HCT116 (cell line): ENCODE results near the gene CLEC3B. TPM values are rescaled to one million over a fixed set of nuclear protein-coding genes. Genes with fewer than 3 reads are reported as not detected.

Experiments
- ATAC-seq: fragments of 200-7000 bp; cut with Tn5 transposase; 2 replicates; pipeline ENCODE4 v1.9.1; 2020; ENCODE audit warnings: mild to moderate bottlenecking, moderate library complexity
- BruUV-seq: library from RNA; stranded (reverse); fragments of 400-500 nt; replicated peaks from 2 replicates; lab custom pipeline; 2021; lab: Mats Ljungman, UMichigan
- CTCF ChIA-PET: fragments of 300-600 bp; sonication (Branson Sonifier 250); formaldehyde crosslinking; loops from one replicate; lab custom pipeline; 2021; ENCODE audit warnings: antibody characterized with exemption; lab: Charles Lee
- POLR2A ChIA-PET: fragments of 300-600, 350-600 bp; sonication (Branson Sonifier 250); formaldehyde crosslinking; loops from one replicate; lab custom pipeline; 2021; ENCODE audit warnings: antibody characterized with exemption; lab: Charles Lee
- RAD21 ChIA-PET, 2 experiments: fragments of 300-600 bp; sonication (Branson Sonifier 250); formaldehyde crosslinking; loops; one replicate each; lab custom pipeline; 2023; ENCODE audit warnings: low total read pairs in 2 of 2; ENCODE audit not compliant: uncharacterized antibody in 2 of 2, unreplicated experiment in 2 of 2, low non-redundant PET in 1 of 2; lab: Charles Lee
- DNase-seq: peaks from one replicate; pipeline ENCODE4 v3.0.0-alpha.2; 2010; ENCODE audit warnings: low read depth, low spot score
- H2AFZ ChIP-seq: fragments of 200-600 bp; shearing (Covaris generic), sonication (generic); 2 replicates; pipeline ENCODE4 v1.6.1; 2017; ENCODE audit warnings: low read depth, mixed run types, mixed read lengths, antibody characterized with exemption, low read length; ENCODE audit not compliant: poor library complexity, severe bottlenecking
- H3K27ac ChIP-seq: 2 replicates; pipeline ENCODE4 v1.5.1; 2012; ENCODE audit warnings: low read depth, low read length
- H3K27me3 ChIP-seq: fragments of 200-600 bp; sonication (generic); 2 replicates; pipeline ENCODE4 v1.6.1; 2016; ENCODE audit warnings: mixed run types, low read length, mixed read lengths; ENCODE audit not compliant: insufficient read depth
- H3K36me3 ChIP-seq, 2 experiments: fragments of 200-500 bp in 1 of 2; fragments of 200-600 bp in 1 of 2; sonication (Bioruptor generic) in 1 of 2; sonication (generic) in 1 of 2; 2 replicates each; pipeline versions ENCODE4 v1.5.1 to v1.6.1; 2014 to 2016; ENCODE audit warnings: low read length in 2 of 2, inconsistent platforms in 1 of 2, mixed read lengths in 1 of 2, mixed run types in 1 of 2; ENCODE audit not compliant: insufficient read depth in 2 of 2, control insufficient read depth in 1 of 2
- H3K4me1 ChIP-seq, 2 experiments: fragments of 200-600 bp in 1 of 2; sonication (generic) in 1 of 2; 2 replicates each; pipeline versions ENCODE4 v1.5.1 to v1.6.1; 2012 to 2017; ENCODE audit warnings: low read length in 2 of 2, inconsistent platforms in 1 of 2, mild to moderate bottlenecking in 1 of 2, mixed read lengths in 1 of 2, mixed run types in 1 of 2, moderate library complexity in 1 of 2; ENCODE audit not compliant: insufficient read depth in 2 of 2, control insufficient read depth in 1 of 2
- H3K4me2 ChIP-seq: fragments of 200-600 bp; sonication (generic); 2 replicates; pipeline ENCODE4 v1.6.1; 2017; ENCODE audit warnings: mixed run types, low read length, mixed read lengths
- H3K4me3 ChIP-seq, 2 experiments: fragments of 200-600 bp in 1 of 2; sonication (generic) in 1 of 2; replicated peaks in 1 of 2; 2 replicates each; pipeline ENCODE4 v1.5.1; 2011 to 2016; ENCODE audit warnings: low read length in 2 of 2, control low read depth in 1 of 2, low read depth in 1 of 2, mild to moderate bottlenecking in 1 of 2, mixed read lengths in 1 of 2, mixed run types in 1 of 2
- H3K79me2 ChIP-seq: fragments of 200-600 bp; sonication (generic); 2 replicates; pipeline ENCODE4 v1.6.1; 2017; ENCODE audit warnings: mild to moderate bottlenecking, mixed run types, low read length, moderate library complexity, mixed read lengths; ENCODE audit not compliant: insufficient read depth
- H3K9ac ChIP-seq: fragments of 200-600 bp; sonication (generic); 2 replicates; pipeline ENCODE4 v1.6.1; 2016; ENCODE audit warnings: low read length, mixed read lengths
- H3K9me2 ChIP-seq: fragments of 200-600 bp; sonication (generic), shearing (Covaris generic); 2 replicates; pipeline ENCODE4 v1.6.1; 2017; ENCODE audit warnings: mixed run types, mild to moderate bottlenecking, moderate library complexity; ENCODE audit not compliant: insufficient read depth
- H3K9me3 ChIP-seq, 2 experiments: fragments of 200-500 bp in 1 of 2; fragments of 200-600 bp in 1 of 2; sonication (Bioruptor generic) in 1 of 2; sonication (generic) in 1 of 2; 2 replicates each; pipeline ENCODE4 v1.6.1; 2014 to 2017; ENCODE audit warnings: low read length in 2 of 2, mixed read lengths in 2 of 2, inconsistent platforms in 1 of 2, low read depth in 1 of 2, mild to moderate bottlenecking in 1 of 2, mixed run types in 1 of 2, moderate library complexity in 1 of 2; ENCODE audit not compliant: control insufficient read depth in 1 of 2, insufficient read depth in 1 of 2
- H4K20me1 ChIP-seq: fragments of 200-600 bp; sonication (generic), shearing (Covaris generic); 2 replicates; pipeline ENCODE4 v1.6.1; 2017; ENCODE audit warnings: mixed run types, mild to moderate bottlenecking, moderate library complexity; ENCODE audit not compliant: insufficient read depth
- CBX3 ChIP-seq: IDR thresholded peaks from 2 replicates; pipeline ENCODE4 v1.6.1; 2012; ENCODE audit warnings: low read depth
- CEBPB ChIP-seq: IDR thresholded peaks from 2 replicates; pipeline ENCODE4 v1.6.1; 2012; ENCODE audit warnings: low read depth
- CTCF ChIP-seq, 3 experiments: fragments of 200-600 bp in 1 of 3; sonication (generic) in 1 of 3; IDR thresholded peaks in 2 of 3; conservative IDR thresholded peaks in 1 of 3; 2 replicates each; pipeline ENCODE4 v1.5.1; 2012 to 2017; ENCODE audit warnings: low read depth in 2 of 3, low read length in 2 of 3, antibody characterized with exemption in 1 of 3, borderline replicate concordance in 1 of 3, control low read depth in 1 of 3, mild to moderate bottlenecking in 1 of 3, mixed read lengths in 1 of 3, mixed run types in 1 of 3, moderate library complexity in 1 of 3; ENCODE audit not compliant: insufficient read depth in 1 of 3
- EGR1 ChIP-seq: IDR thresholded peaks from 2 replicates; pipeline ENCODE4 v1.6.1; 2012; ENCODE audit warnings: low read depth
- EZH2 ChIP-seq: fragments of 200-600 bp; sonication (generic); IDR thresholded peaks from 2 replicates; pipeline ENCODE4 v1.6.1; 2017; ENCODE audit warnings: antibody characterized with exemption, mixed run types
- EZH2phosphoT487 ChIP-seq: fragments of 200-600 bp; IDR thresholded peaks from 2 replicates; pipeline ENCODE4 v1.6.1; 2018; ENCODE audit warnings: antibody characterized with exemption, borderline replicate concordance
- JUND ChIP-seq: IDR thresholded peaks from 2 replicates; pipeline ENCODE4 v1.6.1; 2012
- RAD21 ChIP-seq: IDR thresholded peaks from 2 replicates; pipeline ENCODE4 v1.6.1; 2012; ENCODE audit warnings: low read depth, mild to moderate bottlenecking
- SIN3A ChIP-seq: IDR thresholded peaks from 2 replicates; pipeline ENCODE4 v1.6.1; 2012; ENCODE audit warnings: low read depth
- SRF ChIP-seq: IDR thresholded peaks from 2 replicates; pipeline ENCODE4 v1.6.1; 2012; ENCODE audit warnings: low read depth
- TCF7L2 ChIP-seq: IDR thresholded peaks from 2 replicates; pipeline ENCODE4 v1.7.0; 2011; ENCODE audit warnings: borderline replicate concordance, inconsistent platforms; ENCODE audit not compliant: insufficient read depth, insufficient read length; ENCODE audit errors: extremely low read depth
- YY1 ChIP-seq: IDR thresholded peaks from 2 replicates; pipeline ENCODE4 v1.6.1; 2011; ENCODE audit warnings: low read length, low read depth, moderate library complexity, mild to moderate bottlenecking; ENCODE audit not compliant: insufficient replicate concordance; ENCODE audit errors: extremely low read depth
- intact Hi-C: fragments of 100-400 bp; cut with micrococcal nuclease; formaldehyde crosslinking; loops from 2 replicates; pipeline ENCODE4 v1.10.0; 2022
- total RNA-seq: library from RNA; stranded (reverse); gene quantifications from one replicate; pipeline ENCODE4 v1.2.1, GENCODE V29; 2021; ENCODE audit not compliant: unreplicated experiment
- TF ChIP-seq, protein P1 (sequence below): IDR thresholded peaks from 2 replicates; pipeline ENCODE4 v1.6.1; 2011; ENCODE audit warnings: mild to moderate bottlenecking, low read length, moderate library complexity; ENCODE audit not compliant: insufficient replicate concordance; ENCODE audit errors: extremely low read depth
- TF ChIP-seq, protein P2 (sequence below): IDR thresholded peaks from 2 replicates; pipeline ENCODE4 v1.6.1; 2012
- TF ChIP-seq, protein P3 (sequence below): IDR thresholded peaks from 2 replicates; pipeline ENCODE4 v1.6.1; 2012; ENCODE audit warnings: low read depth

The CLEC3B gene
- total RNA-seq, 1 experiment from 2014 or later = 0.57 TPM

DNA sequence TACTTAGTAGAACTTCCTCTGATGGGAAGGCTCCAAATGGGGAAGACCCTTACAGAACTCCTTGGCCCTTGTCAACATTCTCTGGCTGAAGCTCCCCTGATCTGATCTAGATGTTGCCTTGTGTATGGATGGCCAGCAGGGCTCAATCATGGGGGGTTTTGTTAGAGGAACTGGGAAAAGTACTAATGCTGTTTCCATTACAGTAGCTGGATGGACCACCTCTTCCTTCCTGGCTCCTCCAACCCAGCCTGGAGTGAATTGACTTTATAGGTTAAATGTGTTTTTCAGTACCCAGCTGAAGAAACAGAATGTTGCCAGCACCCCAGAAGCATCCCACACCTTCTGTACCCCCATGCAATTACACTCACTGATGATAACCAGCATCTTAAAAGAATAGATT, 22.7 kb upstream of the CLEC3B start:
- intact Hi-C loops = no loop called here
- ChIA-PET RAD21 (no interaction called here), POLR2A (no interaction called here), CTCF (no interaction called here)
- no peak overlapping the region for H3K4me2 ChIP-seq
- H3K36me3 ChIP-seq = peaks cover 30 to 41% of the 10 kb centered on the region in 2 experiments; a peak in 3 of 4 replicates
- H3K4me3 ChIP-seq = no peak overlapping the region
- H3K4me1 ChIP-seq = no peaks in the 10 kb centered on the region
- H3K9me3 ChIP-seq = no peaks in the 10 kb centered on the region
- H4K20me1 ChIP-seq = no peaks in the 10 kb centered on the region
- H3K79me2 ChIP-seq = peaks cover 4% of the 10 kb centered on the region
- DNase-seq (no peak), ATAC-seq (no peak)
- TF ChIP-seq EZH2phosphoT487 (no peak), SRF (no peak), CBX3 (no peak), EZH2 (no peak), JUND (no peak), CEBPB (no peak), TCF7L2 (no peak), CTCF (IDR thresholded peaks at IDR 0.05 in 2 of 3, conservative IDR thresholded peaks at IDR 0.05 in 1 of 3; ENCODE audit: borderline replicate concordance in 1 of 3, insufficient read depth in 1 of 3, low read depth in 2 of 3, low read length in 2 of 3) (no peak), EGR1 (no peak), RAD21 (no peak), YY1 (no peak), SIN3A (no peak)
- TF ChIP-seq, protein P1, sequence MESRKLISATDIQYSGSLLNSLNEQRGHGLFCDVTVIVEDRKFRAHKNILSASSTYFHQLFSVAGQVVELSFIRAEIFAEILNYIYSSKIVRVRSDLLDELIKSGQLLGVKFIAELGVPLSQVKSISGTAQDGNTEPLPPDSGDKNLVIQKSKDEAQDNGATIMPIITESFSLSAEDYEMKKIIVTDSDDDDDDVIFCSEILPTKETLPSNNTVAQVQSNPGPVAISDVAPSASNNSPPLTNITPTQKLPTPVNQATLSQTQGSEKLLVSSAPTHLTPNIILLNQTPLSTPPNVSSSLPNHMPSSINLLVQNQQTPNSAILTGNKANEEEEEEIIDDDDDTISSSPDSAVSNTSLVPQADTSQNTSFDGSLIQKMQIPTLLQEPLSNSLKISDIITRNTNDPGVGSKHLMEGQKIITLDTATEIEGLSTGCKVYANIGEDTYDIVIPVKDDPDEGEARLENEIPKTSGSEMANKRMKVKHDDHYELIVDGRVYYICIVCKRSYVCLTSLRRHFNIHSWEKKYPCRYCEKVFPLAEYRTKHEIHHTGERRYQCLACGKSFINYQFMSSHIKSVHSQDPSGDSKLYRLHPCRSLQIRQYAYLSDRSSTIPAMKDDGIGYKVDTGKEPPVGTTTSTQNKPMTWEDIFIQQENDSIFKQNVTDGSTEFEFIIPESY = no peak
- TF ChIP-seq, protein P2, sequence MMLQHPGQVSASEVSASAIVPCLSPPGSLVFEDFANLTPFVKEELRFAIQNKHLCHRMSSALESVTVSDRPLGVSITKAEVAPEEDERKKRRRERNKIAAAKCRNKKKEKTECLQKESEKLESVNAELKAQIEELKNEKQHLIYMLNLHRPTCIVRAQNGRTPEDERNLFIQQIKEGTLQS = no peak
- TF ChIP-seq, protein P3, sequence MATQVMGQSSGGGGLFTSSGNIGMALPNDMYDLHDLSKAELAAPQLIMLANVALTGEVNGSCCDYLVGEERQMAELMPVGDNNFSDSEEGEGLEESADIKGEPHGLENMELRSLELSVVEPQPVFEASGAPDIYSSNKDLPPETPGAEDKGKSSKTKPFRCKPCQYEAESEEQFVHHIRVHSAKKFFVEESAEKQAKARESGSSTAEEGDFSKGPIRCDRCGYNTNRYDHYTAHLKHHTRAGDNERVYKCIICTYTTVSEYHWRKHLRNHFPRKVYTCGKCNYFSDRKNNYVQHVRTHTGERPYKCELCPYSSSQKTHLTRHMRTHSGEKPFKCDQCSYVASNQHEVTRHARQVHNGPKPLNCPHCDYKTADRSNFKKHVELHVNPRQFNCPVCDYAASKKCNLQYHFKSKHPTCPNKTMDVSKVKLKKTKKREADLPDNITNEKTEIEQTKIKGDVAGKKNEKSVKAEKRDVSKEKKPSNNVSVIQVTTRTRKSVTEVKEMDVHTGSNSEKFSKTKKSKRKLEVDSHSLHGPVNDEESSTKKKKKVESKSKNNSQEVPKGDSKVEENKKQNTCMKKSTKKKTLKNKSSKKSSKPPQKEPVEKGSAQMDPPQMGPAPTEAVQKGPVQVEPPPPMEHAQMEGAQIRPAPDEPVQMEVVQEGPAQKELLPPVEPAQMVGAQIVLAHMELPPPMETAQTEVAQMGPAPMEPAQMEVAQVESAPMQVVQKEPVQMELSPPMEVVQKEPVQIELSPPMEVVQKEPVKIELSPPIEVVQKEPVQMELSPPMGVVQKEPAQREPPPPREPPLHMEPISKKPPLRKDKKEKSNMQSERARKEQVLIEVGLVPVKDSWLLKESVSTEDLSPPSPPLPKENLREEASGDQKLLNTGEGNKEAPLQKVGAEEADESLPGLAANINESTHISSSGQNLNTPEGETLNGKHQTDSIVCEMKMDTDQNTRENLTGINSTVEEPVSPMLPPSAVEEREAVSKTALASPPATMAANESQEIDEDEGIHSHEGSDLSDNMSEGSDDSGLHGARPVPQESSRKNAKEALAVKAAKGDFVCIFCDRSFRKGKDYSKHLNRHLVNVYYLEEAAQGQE = no peak
- no peak overlapping the region for H3K27ac ChIP-seq
- no TSS peak for BruUV-seq
- H3K27me3 ChIP-seq = no peaks in the 10 kb centered on the region
- no peaks in the 10 kb centered on the region for H3K9me2 ChIP-seq
- H2AFZ ChIP-seq = no peak overlapping the region
- no peak overlapping the region for H3K9ac ChIP-seq
